Activated CD8-positive, alpha-beta T cell treated with anti-CD3 and anti-CD28 coated beads for 36 hours (primary cell): Measurements from ENCODE around the gene GIMAP1. TPM values are rescaled to one million over a fixed set of nuclear protein-coding genes. Genes with fewer than 3 reads are reported as not detected.
A peak's percentile ranks its signal among the peaks of the same experiment; 100 is the strongest.

Source experiments
- ATAC-seq: fragments of 200-7000 bp; cut with Tn5 transposase; one replicate; pipeline ENCODE4 v1.10.0; 2021; ENCODE audit warnings: mild to moderate bottlenecking, moderate library complexity
- CTCF ChIA-PET: fragments of 350-600 bp; sonication (Branson Sonifier 250); formaldehyde crosslinking; loops from one replicate; lab custom pipeline; 2021; ENCODE audit warnings: antibody characterized with exemption; lab: Charles Lee
- POLR2A ChIA-PET: fragments of 350-600 bp; sonication (Branson Sonifier 250); formaldehyde crosslinking; loops from one replicate; lab custom pipeline; 2021; ENCODE audit warnings: antibody characterized with exemption; lab: Charles Lee
- DNase-seq: peaks from one replicate; pipeline ENCODE4 v3.0.0-alpha.2; 2020
- H3K27ac Mint-ChIP-seq: one replicate; pipeline ENCODE4 v1.8.0; 2021; ENCODE audit warnings: mild to moderate bottlenecking, mixed read lengths
- H3K27me3 Mint-ChIP-seq: one replicate; pipeline ENCODE4 v1.8.0; 2021; ENCODE audit warnings: mixed read lengths
- H3K36me3 Mint-ChIP-seq: one replicate; pipeline ENCODE4 v1.8.0; 2021; ENCODE audit warnings: low read depth, mixed read lengths
- H3K4me1 Mint-ChIP-seq: one replicate; pipeline ENCODE4 v1.8.0; 2021; ENCODE audit warnings: low read depth, mixed read lengths
- H3K4me3 Mint-ChIP-seq: one replicate; pipeline ENCODE4 v1.8.0; 2021; ENCODE audit warnings: mild to moderate bottlenecking, moderate library complexity, mixed read lengths
- H3K9me3 Mint-ChIP-seq: one replicate; pipeline ENCODE4 v1.8.0; 2021; ENCODE audit warnings: mixed read lengths
- CTCF ChIP-seq: fragments of 200-600 bp; IDR thresholded peaks from one replicate; pipeline ENCODE4 v1.8.0; 2022; ENCODE audit warnings: antibody characterized with exemption, mild to moderate bottlenecking
- intact Hi-C: fragments of 100-400 bp; cut with micrococcal nuclease; formaldehyde crosslinking; loops from one replicate; pipeline ENCODE4 v1.10.0; 2022
- total RNA-seq, 2 experiments: library from RNA; stranded (reverse); gene quantifications; one replicate each; pipeline ENCODE4 v1.2.3, GENCODE V29; 2021

The GIMAP1 gene
- total RNA-seq, 2 experiments from 2014 or later, result 8.7 to 9.3 TPM

GRCh38 chr7:150716939-150717338, 526 bp downstream of the GIMAP1 start:
- Mint-ChIP-seq H3K4me1 (peaks cover 58% of the 10 kb centered on the region), H3K4me3 (peak overlapping the region; percentile 78), H3K27me3 (no peaks in the 10 kb centered on the region), H3K9me3 (peaks cover 15% of the 10 kb centered on the region), H3K27ac (peak overlapping the region; percentile 85), H3K36me3 (peaks cover 69% of the 10 kb centered on the region)
- ATAC-seq (no peak), DNase-seq (no peak)
- no peak for TF ChIP-seq CTCF
- CTCF ChIA-PET, result interaction anchor here (0.8 to 5.7 kb wide), 13 partner anchors 8 to 235 kb away, joined by 3 to 42 read pairs (median 5); partner anchors contain the start of genes GIMAP2 and GIMAP4
- POLR2A ChIA-PET, result interaction anchor here (0.6 to 4.8 kb wide), 15 partner anchors 9 to 266 kb away, joined by 3 to 63 read pairs (median 7); partner anchors contain the start of genes GIMAP2, GIMAP5, GIMAP6 and GIMAP7
- intact Hi-C loops, result loop anchor here (2.0 to 5.0 kb wide), 3 partner anchors 35 to 50 kb away; no protein-coding TSS in a partner anchor

GRCh38 chr7:150717814-150718420, 1.5 kb downstream of the GIMAP1 start:
- ATAC-seq (peak; percentile 7), DNase-seq (peak; percentile 32)
- Mint-ChIP-seq H3K36me3 (peaks cover 72% of the 10 kb centered on the region), H3K27ac (peak overlapping the region; percentile 85), H3K9me3 (peaks cover 7% of the 10 kb centered on the region), H3K4me3 (peak overlapping the region; percentile 78), H3K27me3 (no peaks in the 10 kb centered on the region), H3K4me1 (peaks cover 64% of the 10 kb centered on the region)
- POLR2A ChIA-PET, result interaction anchor here (0.7 to 4.8 kb wide), 12 partner anchors 8 to 263 kb away, joined by 3 to 63 read pairs (median 6); partner anchors contain the start of genes GIMAP2, GIMAP5, GIMAP6 and GIMAP7
- TF ChIP-seq CTCF, result no peak
- intact Hi-C loops, result loop anchor here (2.0 to 5.0 kb wide), 3 partner anchors 36 to 51 kb away; no protein-coding TSS in a partner anchor
- CTCF ChIA-PET, result interaction anchor here (0.6 to 5.7 kb wide), 9 partner anchors 13 to 269 kb away, joined by 3 to 42 read pairs (median 5); partner anchors contain the start of genes GIMAP2 and GIMAP4

GRCh38 chr7:150719436-150719835, 3.0 kb downstream of the GIMAP1 start:
- Mint-ChIP-seq H3K4me3 (peak overlapping the region; percentile 78), H3K4me1 (peaks cover 73% of the 10 kb centered on the region), H3K36me3 (peaks cover 75% of the 10 kb centered on the region), H3K27ac (peak overlapping the region; percentile 85), H3K27me3 (no peaks in the 10 kb centered on the region), H3K9me3 (peaks cover 2% of the 10 kb centered on the region)
- no peak for DNase-seq
- POLR2A ChIA-PET, result interaction anchor here (1.0 to 4.7 kb wide), 3 partner anchors 13 to 22 kb away, joined by 3 to 63 read pairs (median 3); no protein-coding TSS in a partner anchor
- CTCF ChIA-PET, result interaction anchor here (2.9 to 5.7 kb wide), 2 partner anchors 12 to 270 kb away, joined by 10 to 42 read pairs; no protein-coding TSS in a partner anchor
- TF ChIP-seq CTCF, result no peak
- ATAC-seq, result no peak
- intact Hi-C loops, result loop anchor here (5.0 kb wide), 2 partner anchors 37 to 52 kb away; no protein-coding TSS in a partner anchor

- DNase-seq, result no peak
- H3K27ac Mint-ChIP-seq, result peak overlapping the region; percentile 85
- POLR2A ChIA-PET, result interaction anchor here (0.6 to 1.7 kb wide), 8 partner anchors 12 to 205 kb away, joined by 3 to 9 read pairs (median 3); partner anchors contain the start of gene GIMAP5
Observed at GRCh38 chr7:150719960-150720891, 3.8 kb downstream of the GIMAP1 start.

More at GRCh38 chr7:150719960-150720891, 3.8 kb downstream of the GIMAP1 start:
- Mint-ChIP-seq H3K4me1 (peaks cover 65% of the 10 kb centered on the region), H3K36me3 (peaks cover 83% of the 10 kb centered on the region), H3K4me3 (peak overlapping the region; percentile 78), H3K9me3 (peaks cover 3% of the 10 kb centered on the region), H3K27me3 (no peaks in the 10 kb centered on the region)
- CTCF ChIA-PET, result interaction anchor here (0.8 to 2.9 kb wide), 3 partner anchors 21 to 271 kb away, joined by 3 to 10 read pairs (median 3); no protein-coding TSS in a partner anchor
- intact Hi-C loops, result loop anchor here (5.0 kb wide), 2 partner anchors 38 to 53 kb away; no protein-coding TSS in a partner anchor
- TF ChIP-seq CTCF, result no peak
- no peak for ATAC-seq
